ENCODE measurements around the gene GRK5. TPM values are rescaled to one million over a fixed set of nuclear protein-coding genes. Genes with fewer than 3 reads are reported as not detected.

GRK5 gene
- total RNA-seq, 1 experiment from 2014 or later = 29.0 TPM

DNA sequence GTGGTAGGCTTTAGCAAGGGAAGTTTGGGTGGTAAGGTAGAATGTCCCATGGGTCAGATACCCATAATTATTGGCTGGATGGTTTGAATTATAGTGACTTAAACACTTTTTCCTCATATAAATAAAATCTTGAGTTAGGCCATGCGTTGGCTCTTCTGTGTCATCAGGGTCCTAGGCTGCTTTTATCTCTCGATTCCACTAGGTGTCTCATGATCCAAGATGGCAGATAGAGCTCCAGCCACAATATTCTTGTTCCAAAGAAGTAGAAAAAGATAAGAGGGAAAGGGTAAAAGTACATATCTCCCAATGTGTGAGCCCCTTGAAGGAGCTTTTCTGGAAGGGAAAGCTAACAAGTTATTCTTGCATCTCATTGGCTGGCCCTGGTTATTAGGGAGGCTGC lies 144.7 kb downstream of the GRK5 start:
- CTCF ChIA-PET = interaction anchor here (1.4 kb wide), 1 partner anchor 153 kb away, joined by 4 read pairs; no protein-coding TSS in a partner anchor
- peaks cover 7% of the 10 kb centered on the region; the same call in 1 of the 2 replicates for H3K9me3 ChIP-seq (ENCODE audit: control insufficient read depth, insufficient read depth, low read depth, low read length)
- H3K27me3 ChIP-seq (ENCODE audit: control insufficient read depth, insufficient read depth, low read length) = no peaks in the 10 kb centered on the region
- no TSS peak for BruUV-seq (replicated peaks)
- H3K36me3 ChIP-seq (ENCODE audit: control insufficient read depth, insufficient read depth, low read length) = no peaks in the 10 kb centered on the region
- H3K4me1 ChIP-seq (ENCODE audit: control insufficient read depth, insufficient read depth, low read length) = no peaks in the 10 kb centered on the region
- no peak for TF ChIP-seq CTCF (IDR thresholded peaks at IDR 0.05)
- TF ChIP-seq REST (IDR thresholded peaks at IDR 0.05; ENCODE audit: insufficient read depth in 1 of 2, low read depth in 2 of 2, low read length in 1 of 2) = no peak
- TF ChIP-seq TCF7L2 (IDR thresholded peaks at IDR 0.05; ENCODE audit: low read depth, low read length) = no peak
- no peak for TF ChIP-seq POLR2AphosphoS5 (IDR thresholded peaks at IDR 0.05; ENCODE audit: low read depth, low read length)
- no peak for TF ChIP-seq SIN3A (IDR thresholded peaks at IDR 0.05; ENCODE audit: borderline replicate concordance, insufficient read depth, low read depth, low read length)
- intact Hi-C loops (cut with micrococcal nuclease; ENCODE audit: unreplicated experiment) = no loop called here
- no peak overlapping the region for H3K4me3 ChIP-seq (ENCODE audit: low read depth in 2 of 2, low read length in 2 of 2)
- H3K27ac ChIP-seq (ENCODE audit: low read length) = no peak overlapping the region
- POLR2A ChIA-PET = no interaction called here
- ATAC-seq (no peak), DNase-seq (ENCODE audit: low read depth, low spot score) (no peak)
- in situ Hi-C loops (cut with HindIII; ENCODE audit: low pct_unique_long_range_greater_than_20kb, low sequenced_read_pairs) = no loop called here

- ATAC-seq (no peak), DNase-seq (ENCODE audit: low read depth, low spot score) (no peak)
- H3K27ac ChIP-seq (ENCODE audit: low read length) = no peak overlapping the region
- intact Hi-C loops (cut with micrococcal nuclease; ENCODE audit: unreplicated experiment) = no loop called here
- peaks cover 7% of the 10 kb centered on the region; the same call in 1 of the 2 replicates for H3K9me3 ChIP-seq (ENCODE audit: control insufficient read depth, insufficient read depth, low read depth, low read length)
- ChIA-PET POLR2A (interaction anchor here (0.6 kb wide), 1 partner anchor 187 kb away, joined by 7 read pairs; no protein-coding TSS in a partner anchor), CTCF (interaction anchor here (1.4 kb wide), 1 partner anchor 153 kb away, joined by 4 read pairs; no protein-coding TSS in a partner anchor)
- TF ChIP-seq SIN3A (IDR thresholded peaks at IDR 0.05; ENCODE audit: borderline replicate concordance, insufficient read depth, low read depth, low read length) (no peak), POLR2AphosphoS5 (IDR thresholded peaks at IDR 0.05; ENCODE audit: low read depth, low read length) (no peak), REST (IDR thresholded peaks at IDR 0.05; ENCODE audit: insufficient read depth in 1 of 2, low read depth in 2 of 2, low read length in 1 of 2) (no peak), CTCF (IDR thresholded peaks at IDR 0.05) (no peak), TCF7L2 (IDR thresholded peaks at IDR 0.05; ENCODE audit: low read depth, low read length) (no peak)
- no peaks in the 10 kb centered on the region for H3K36me3 ChIP-seq (ENCODE audit: control insufficient read depth, insufficient read depth, low read length)
- in situ Hi-C loops (cut with HindIII; ENCODE audit: low pct_unique_long_range_greater_than_20kb, low sequenced_read_pairs) = no loop called here
- no peak overlapping the region for H3K4me3 ChIP-seq (ENCODE audit: low read depth in 2 of 2, low read length in 2 of 2)
- no peaks in the 10 kb centered on the region for H3K4me1 ChIP-seq (ENCODE audit: control insufficient read depth, insufficient read depth, low read length)
- BruUV-seq (replicated peaks) = no TSS peak
- H3K27me3 ChIP-seq (ENCODE audit: control insufficient read depth, insufficient read depth, low read length) = no peaks in the 10 kb centered on the region
Observed at GRCh38 chr10:119352807-119353206, 145.4 kb downstream of the GRK5 start.

Data from Panc1 (cell line).